Breast epithelium (tissue), 4 donors: ENCODE data around the gene AIG1. TPM values are rescaled to one million over a fixed set of nuclear protein-coding genes. Genes with fewer than 3 reads are reported as not detected.

Experiments used
- DNase-seq, 2 donors: peaks; one replicate each; pipeline ENCODE4 v3.0.0-alpha.2; 2019; ENCODE audit warnings: low spot score in 2 of 2
- H3K27ac ChIP-seq, 2 donors: fragments of 200-600 bp; sonication (generic) in 1 of 2; one replicate each; pipeline ENCODE4 v1.5.1; 2016 to 2019; ENCODE audit warnings: mild to moderate bottlenecking in 1 of 2
- H3K27me3 ChIP-seq, 2 donors: fragments of 200-600 bp; sonication (generic) in 1 of 2; one replicate each; pipeline versions ENCODE4 v1.5.1 to v1.6.0; 2017 to 2019; ENCODE audit warnings: control low read depth in 1 of 2, mild to moderate bottlenecking in 1 of 2
- H3K36me3 ChIP-seq: fragments of 200-600 bp; one replicate; pipeline ENCODE4 v1.5.1; 2019
- H3K4me1 ChIP-seq, 2 donors: fragments of 200-600 bp; sonication (generic); one replicate each; pipeline ENCODE4 v1.5.1; 2016 to 2019; ENCODE audit warnings: control low read depth in 1 of 2
- H3K4me3 ChIP-seq, 3 donors: fragments of 200-600 bp; sonication (generic); 1 replicate in 2 of 3; 2 replicates in 1 of 3; pipeline ENCODE4 v1.5.1; 2016 to 2019; ENCODE audit warnings: mild to moderate bottlenecking in 3 of 3, moderate library complexity in 2 of 3
- H3K9me3 ChIP-seq, 2 donors: fragments of 200-600 bp; sonication (generic) in 1 of 2; one replicate each; pipeline ENCODE4 v1.5.1; 2016 to 2019; ENCODE audit warnings: control low read depth in 1 of 2
- POLR2A ChIP-seq: fragments of 450-650 bp; IDR thresholded peaks from one replicate; pipeline ENCODE4 v1.6.1; 2016; ENCODE audit warnings: antibody characterized with exemption, mild to moderate bottlenecking, moderate library complexity
- POLR2AphosphoS5 ChIP-seq, 3 donors: sonication (generic); formaldehyde crosslinking; IDR thresholded peaks; one replicate each; pipeline ENCODE4 v1.6.1; 2017; ENCODE audit warnings: antibody characterized with exemption in 3 of 3
- intact Hi-C: fragments of 100-400 bp; cut with DNase I; formaldehyde crosslinking; loops from one replicate; pipeline ENCODE4 v1.15.1; 2023; ENCODE audit warnings: low total_unique reads
- total RNA-seq, 3 donors: library from RNA; depleted of rRNA; stranded (reverse); fragments of >200 nt; gene quantifications; one replicate each; pipeline ENCODE4 v1.1.0, GENCODE V29; 2016
- TF ChIP-seq, protein P1 (sequence below), 3 donors: fragments of 450-650 bp; IDR thresholded peaks; one replicate each; pipeline ENCODE4 v1.5.1; 2016 to 2017; ENCODE audit warnings: antibody characterized with exemption in 3 of 3, mild to moderate bottlenecking in 3 of 3, moderate library complexity in 3 of 3

AIG1 gene
- total RNA-seq, 3 donors from 2014 or later: 43.0 to 53.6 (median 44.2) TPM

DNA sequence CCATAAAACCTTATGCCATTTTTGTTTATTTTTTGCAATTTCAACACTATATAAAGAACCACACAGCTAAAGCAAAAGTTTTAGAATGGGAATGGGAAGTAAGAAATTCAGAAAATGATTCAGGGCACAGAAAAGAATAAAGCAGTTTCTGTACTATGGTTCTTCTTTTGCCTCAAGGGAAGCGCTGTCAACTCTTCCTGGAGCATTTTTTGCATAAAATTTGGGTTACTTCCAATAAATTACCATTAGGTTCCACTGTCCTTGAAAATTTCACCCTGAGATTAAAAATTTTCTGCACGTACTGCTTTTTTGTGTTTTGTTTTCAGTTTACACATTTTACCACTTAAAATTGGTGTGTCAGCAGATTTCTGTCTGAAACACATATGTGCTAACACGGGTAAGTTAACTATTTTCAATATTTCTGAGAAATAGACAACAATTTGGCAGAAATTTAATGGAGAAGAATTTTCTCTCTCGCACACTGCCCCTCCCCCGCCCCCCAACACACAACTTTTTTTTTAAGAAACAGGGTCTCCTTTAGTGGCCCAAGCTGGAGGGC is 310.2 kb downstream of the AIG1 start:
- Histone ChIP-seq H3K36me3 (no peaks in the 10 kb centered on the region), H3K4me3 (no peak overlapping the region), H3K4me1 (no peaks in the 10 kb centered on the region), H3K27me3 (no peaks in the 10 kb centered on the region), H3K27ac (no peak overlapping the region), H3K9me3 (no peaks in the 10 kb centered on the region)
- intact Hi-C loops: no loop called here
- DNase-seq: no peak
- TF ChIP-seq, protein P1, sequence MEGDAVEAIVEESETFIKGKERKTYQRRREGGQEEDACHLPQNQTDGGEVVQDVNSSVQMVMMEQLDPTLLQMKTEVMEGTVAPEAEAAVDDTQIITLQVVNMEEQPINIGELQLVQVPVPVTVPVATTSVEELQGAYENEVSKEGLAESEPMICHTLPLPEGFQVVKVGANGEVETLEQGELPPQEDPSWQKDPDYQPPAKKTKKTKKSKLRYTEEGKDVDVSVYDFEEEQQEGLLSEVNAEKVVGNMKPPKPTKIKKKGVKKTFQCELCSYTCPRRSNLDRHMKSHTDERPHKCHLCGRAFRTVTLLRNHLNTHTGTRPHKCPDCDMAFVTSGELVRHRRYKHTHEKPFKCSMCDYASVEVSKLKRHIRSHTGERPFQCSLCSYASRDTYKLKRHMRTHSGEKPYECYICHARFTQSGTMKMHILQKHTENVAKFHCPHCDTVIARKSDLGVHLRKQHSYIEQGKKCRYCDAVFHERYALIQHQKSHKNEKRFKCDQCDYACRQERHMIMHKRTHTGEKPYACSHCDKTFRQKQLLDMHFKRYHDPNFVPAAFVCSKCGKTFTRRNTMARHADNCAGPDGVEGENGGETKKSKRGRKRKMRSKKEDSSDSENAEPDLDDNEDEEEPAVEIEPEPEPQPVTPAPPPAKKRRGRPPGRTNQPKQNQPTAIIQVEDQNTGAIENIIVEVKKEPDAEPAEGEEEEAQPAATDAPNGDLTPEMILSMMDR (IDR thresholded peaks at IDR 0.05): no peak
- TF ChIP-seq POLR2AphosphoS5 (IDR thresholded peaks at IDR 0.05) (no peak), POLR2A (no peak)

DNA sequence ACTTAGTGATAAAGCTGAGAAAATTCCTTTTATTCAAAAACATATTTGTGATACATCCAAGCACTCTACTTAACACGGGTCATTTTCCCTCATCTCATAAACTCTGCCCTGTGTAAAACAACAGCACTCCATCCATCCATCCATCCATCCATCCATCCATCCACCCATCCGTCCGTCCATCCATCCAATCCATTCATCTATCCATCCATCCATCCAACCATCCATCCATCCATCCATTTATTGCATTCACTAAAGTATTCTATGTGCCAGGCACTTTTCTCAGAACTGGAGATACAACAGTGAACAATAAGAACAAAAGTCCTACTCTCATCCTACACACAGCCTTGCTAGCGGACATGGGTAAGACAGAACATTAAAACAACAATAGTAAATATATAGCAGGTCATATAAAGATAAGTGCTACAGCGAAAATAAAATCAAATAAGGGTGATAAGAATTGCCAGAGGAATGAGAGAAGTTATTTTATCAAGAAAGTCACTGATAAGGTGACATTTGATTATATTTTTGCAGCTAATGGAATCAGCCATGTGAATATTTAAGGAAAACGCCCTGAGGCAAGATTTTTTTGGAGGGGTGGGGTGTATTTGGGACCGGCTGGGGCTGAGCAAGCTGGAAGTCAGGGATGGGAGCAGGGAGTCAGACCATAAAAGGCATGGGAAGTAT is 311.7 kb downstream of the AIG1 start:
- TF ChIP-seq, protein P1 (IDR thresholded peaks at IDR 0.05): no peak
- TF ChIP-seq POLR2A (no peak), POLR2AphosphoS5 (IDR thresholded peaks at IDR 0.05) (no peak)
- Histone ChIP-seq H3K27ac (no peak overlapping the region), H3K4me3 (no peak overlapping the region), H3K9me3 (no peaks in the 10 kb centered on the region), H3K27me3 (no peaks in the 10 kb centered on the region), H3K4me1 (no peaks in the 10 kb centered on the region), H3K36me3 (no peaks in the 10 kb centered on the region)
- no peak for DNase-seq
- intact Hi-C loops: loop anchor here (2.0 kb wide), 1 partner anchor 20 kb away; no protein-coding TSS in a partner anchor

- no peak overlapping the region for H3K27ac ChIP-seq
- TF ChIP-seq, protein P1 (IDR thresholded peaks at IDR 0.05): no peak
- TF ChIP-seq POLR2AphosphoS5 (IDR thresholded peaks at IDR 0.05) (no peak), POLR2A (no peak)
- H3K4me1 ChIP-seq: no peaks in the 10 kb centered on the region
- H3K4me3 ChIP-seq: no peak overlapping the region
- H3K9me3 ChIP-seq: no peaks in the 10 kb centered on the region
- no peaks in the 10 kb centered on the region for H3K27me3 ChIP-seq
- intact Hi-C loops: no loop called here
- H3K36me3 ChIP-seq: no peaks in the 10 kb centered on the region
- no peak for DNase-seq
Observed at GRCh38 chr6:143374014-143374413, 313.3 kb downstream of the AIG1 start.

DNA sequence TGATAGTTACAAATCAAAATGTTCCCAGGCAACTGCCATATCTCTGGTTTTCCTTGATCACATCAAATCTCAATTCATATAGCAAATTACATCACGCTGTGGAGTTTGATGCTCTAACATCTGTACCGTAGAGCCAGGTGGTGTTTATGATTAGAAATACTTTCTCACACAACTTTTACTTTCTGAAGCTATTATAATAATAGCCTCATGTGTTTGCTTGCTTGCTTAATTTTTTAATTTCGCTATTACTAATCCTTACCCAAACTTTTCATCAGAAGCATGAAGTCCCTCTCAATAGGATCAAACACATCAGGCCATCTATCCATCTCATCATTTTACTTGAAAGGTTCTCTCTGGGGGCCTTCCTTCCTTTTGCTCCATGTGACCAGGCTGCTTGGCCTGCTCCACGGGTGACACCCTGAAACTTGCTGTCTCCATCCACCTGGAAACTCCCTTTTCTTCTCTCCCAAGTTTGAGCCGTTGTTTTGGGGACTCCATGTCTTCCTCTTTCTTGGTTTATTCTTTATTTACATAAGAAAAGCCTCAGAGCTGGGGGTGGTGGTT is 314.4 kb downstream of the AIG1 start:
- H3K4me3 ChIP-seq: no peak overlapping the region
- H3K27ac ChIP-seq: no peak overlapping the region
- H3K36me3 ChIP-seq: no peaks in the 10 kb centered on the region
- intact Hi-C loops: no loop called here
- no peaks in the 10 kb centered on the region for H3K4me1 ChIP-seq
- no peaks in the 10 kb centered on the region for H3K9me3 ChIP-seq
- TF ChIP-seq POLR2AphosphoS5 (IDR thresholded peaks at IDR 0.05): no peak
- TF ChIP-seq POLR2A: no peak
- TF ChIP-seq, protein P1 (IDR thresholded peaks at IDR 0.05): no peak
- no peak for DNase-seq
- H3K27me3 ChIP-seq: no peaks in the 10 kb centered on the region

- no peak for DNase-seq
- no peak overlapping the region for H3K27ac ChIP-seq
- no peak overlapping the region for H3K4me3 ChIP-seq
- no peaks in the 10 kb centered on the region for H3K9me3 ChIP-seq
- H3K4me1 ChIP-seq: no peaks in the 10 kb centered on the region
- intact Hi-C loops: no loop called here
- TF ChIP-seq POLR2AphosphoS5 (IDR thresholded peaks at IDR 0.05): no peak
- TF ChIP-seq POLR2A: no peak
- TF ChIP-seq, protein P1 (IDR thresholded peaks at IDR 0.05): no peak
- no peaks in the 10 kb centered on the region for H3K36me3 ChIP-seq
- H3K27me3 ChIP-seq: no peaks in the 10 kb centered on the region
Observed at GRCh38 chr6:143376375-143376774, 315.7 kb downstream of the AIG1 start.
